C4-2B (cell line): ENCODE data around the gene TMED6.

ENCODE experiments used
- CTCF ChIP-seq: fragments of 450-650 bp; conservative IDR thresholded peaks from 2 replicates; pipeline ENCODE4 v1.5.1; 2017; ENCODE audit warnings: mild to moderate bottlenecking
- ZFX ChIP-seq: fragments of 450-650 bp; IDR thresholded peaks from 2 replicates; pipeline ENCODE4 v1.6.1; 2017

GRCh38 chr16:69386596-69386995, 35.0 kb upstream of the TMED6 start:
- TF ChIP-seq CTCF = no peak
- no peak for TF ChIP-seq ZFX
